HCT116 (cell line): ENCODE results near the gene CDCA4. TPM values are rescaled to one million over a fixed set of nuclear protein-coding genes. Genes with fewer than 3 reads are reported as not detected.

ENCODE experiments used
- ATAC-seq: fragments of 200-7000 bp; cut with Tn5 transposase; 2 replicates; pipeline ENCODE4 v1.9.1; 2020; ENCODE audit warnings: mild to moderate bottlenecking, moderate library complexity
- BruUV-seq: library from RNA; stranded (reverse); fragments of 400-500 nt; replicated peaks from 2 replicates; lab custom pipeline; 2021; lab: Mats Ljungman, UMichigan
- CTCF ChIA-PET: fragments of 300-600 bp; sonication (Branson Sonifier 250); formaldehyde crosslinking; loops from one replicate; lab custom pipeline; 2021; ENCODE audit warnings: antibody characterized with exemption; lab: Charles Lee
- POLR2A ChIA-PET: fragments of 300-600, 350-600 bp; sonication (Branson Sonifier 250); formaldehyde crosslinking; loops from one replicate; lab custom pipeline; 2021; ENCODE audit warnings: antibody characterized with exemption; lab: Charles Lee
- RAD21 ChIA-PET, 2 experiments: fragments of 300-600 bp; sonication (Branson Sonifier 250); formaldehyde crosslinking; loops; one replicate each; lab custom pipeline; 2023; ENCODE audit warnings: low total read pairs in 2 of 2; ENCODE audit not compliant: uncharacterized antibody in 2 of 2, unreplicated experiment in 2 of 2, low non-redundant PET in 1 of 2; lab: Charles Lee
- DNase-seq: peaks from one replicate; pipeline ENCODE4 v3.0.0-alpha.2; 2010; ENCODE audit warnings: low read depth, low spot score
- H2AFZ ChIP-seq: fragments of 200-600 bp; shearing (Covaris generic), sonication (generic); 2 replicates; pipeline ENCODE4 v1.6.1; 2017; ENCODE audit warnings: low read depth, mixed run types, mixed read lengths, antibody characterized with exemption, low read length; ENCODE audit not compliant: poor library complexity, severe bottlenecking
- H3K27ac ChIP-seq: 2 replicates; pipeline ENCODE4 v1.5.1; 2012; ENCODE audit warnings: low read depth, low read length
- H3K27me3 ChIP-seq: fragments of 200-600 bp; sonication (generic); 2 replicates; pipeline ENCODE4 v1.6.1; 2016; ENCODE audit warnings: mixed run types, low read length, mixed read lengths; ENCODE audit not compliant: insufficient read depth
- H3K36me3 ChIP-seq, 2 experiments: fragments of 200-500 bp in 1 of 2; fragments of 200-600 bp in 1 of 2; sonication (Bioruptor generic) in 1 of 2; sonication (generic) in 1 of 2; 2 replicates each; pipeline versions ENCODE4 v1.5.1 to v1.6.1; 2014 to 2016; ENCODE audit warnings: low read length in 2 of 2, inconsistent platforms in 1 of 2, mixed read lengths in 1 of 2, mixed run types in 1 of 2; ENCODE audit not compliant: insufficient read depth in 2 of 2, control insufficient read depth in 1 of 2
- H3K4me1 ChIP-seq, 2 experiments: fragments of 200-600 bp in 1 of 2; sonication (generic) in 1 of 2; 2 replicates each; pipeline versions ENCODE4 v1.5.1 to v1.6.1; 2012 to 2017; ENCODE audit warnings: low read length in 2 of 2, inconsistent platforms in 1 of 2, mild to moderate bottlenecking in 1 of 2, mixed read lengths in 1 of 2, mixed run types in 1 of 2, moderate library complexity in 1 of 2; ENCODE audit not compliant: insufficient read depth in 2 of 2, control insufficient read depth in 1 of 2
- H3K4me2 ChIP-seq: fragments of 200-600 bp; sonication (generic); 2 replicates; pipeline ENCODE4 v1.6.1; 2017; ENCODE audit warnings: mixed run types, low read length, mixed read lengths
- H3K4me3 ChIP-seq, 2 experiments: fragments of 200-600 bp in 1 of 2; sonication (generic) in 1 of 2; replicated peaks in 1 of 2; 2 replicates each; pipeline ENCODE4 v1.5.1; 2011 to 2016; ENCODE audit warnings: low read length in 2 of 2, control low read depth in 1 of 2, low read depth in 1 of 2, mild to moderate bottlenecking in 1 of 2, mixed read lengths in 1 of 2, mixed run types in 1 of 2
- H3K79me2 ChIP-seq: fragments of 200-600 bp; sonication (generic); 2 replicates; pipeline ENCODE4 v1.6.1; 2017; ENCODE audit warnings: mild to moderate bottlenecking, mixed run types, low read length, moderate library complexity, mixed read lengths; ENCODE audit not compliant: insufficient read depth
- H3K9ac ChIP-seq: fragments of 200-600 bp; sonication (generic); 2 replicates; pipeline ENCODE4 v1.6.1; 2016; ENCODE audit warnings: low read length, mixed read lengths
- H3K9me2 ChIP-seq: fragments of 200-600 bp; sonication (generic), shearing (Covaris generic); 2 replicates; pipeline ENCODE4 v1.6.1; 2017; ENCODE audit warnings: mixed run types, mild to moderate bottlenecking, moderate library complexity; ENCODE audit not compliant: insufficient read depth
- H3K9me3 ChIP-seq, 2 experiments: fragments of 200-500 bp in 1 of 2; fragments of 200-600 bp in 1 of 2; sonication (Bioruptor generic) in 1 of 2; sonication (generic) in 1 of 2; 2 replicates each; pipeline ENCODE4 v1.6.1; 2014 to 2017; ENCODE audit warnings: low read length in 2 of 2, mixed read lengths in 2 of 2, inconsistent platforms in 1 of 2, low read depth in 1 of 2, mild to moderate bottlenecking in 1 of 2, mixed run types in 1 of 2, moderate library complexity in 1 of 2; ENCODE audit not compliant: control insufficient read depth in 1 of 2, insufficient read depth in 1 of 2
- H4K20me1 ChIP-seq: fragments of 200-600 bp; sonication (generic), shearing (Covaris generic); 2 replicates; pipeline ENCODE4 v1.6.1; 2017; ENCODE audit warnings: mixed run types, mild to moderate bottlenecking, moderate library complexity; ENCODE audit not compliant: insufficient read depth
- CEBPB ChIP-seq: IDR thresholded peaks from 2 replicates; pipeline ENCODE4 v1.6.1; 2012; ENCODE audit warnings: low read depth
- EZH2 ChIP-seq: fragments of 200-600 bp; sonication (generic); IDR thresholded peaks from 2 replicates; pipeline ENCODE4 v1.6.1; 2017; ENCODE audit warnings: antibody characterized with exemption, mixed run types
- POLR2AphosphoS5 ChIP-seq: IDR thresholded peaks from 2 replicates; pipeline ENCODE4 v1.6.1; 2011; ENCODE audit warnings: mild to moderate bottlenecking, low read depth, low read length, moderate library complexity
- RAD21 ChIP-seq: IDR thresholded peaks from 2 replicates; pipeline ENCODE4 v1.6.1; 2012; ENCODE audit warnings: low read depth, mild to moderate bottlenecking
- SRF ChIP-seq: IDR thresholded peaks from 2 replicates; pipeline ENCODE4 v1.6.1; 2012; ENCODE audit warnings: low read depth
- TCF7L2 ChIP-seq: IDR thresholded peaks from 2 replicates; pipeline ENCODE4 v1.7.0; 2011; ENCODE audit warnings: borderline replicate concordance, inconsistent platforms; ENCODE audit not compliant: insufficient read depth, insufficient read length; ENCODE audit errors: extremely low read depth
- ZNF274 ChIP-seq: fragments of 200-500 bp; sonication (Bioruptor generic); IDR thresholded peaks from 2 replicates; pipeline ENCODE4 v1.6.1; 2014; ENCODE audit warnings: mild to moderate bottlenecking, low read depth, low read length, inconsistent platforms
- intact Hi-C: fragments of 100-400 bp; cut with micrococcal nuclease; formaldehyde crosslinking; loops from 2 replicates; pipeline ENCODE4 v1.10.0; 2022
- total RNA-seq: library from RNA; stranded (reverse); gene quantifications from one replicate; pipeline ENCODE4 v1.2.1, GENCODE V29; 2021; ENCODE audit not compliant: unreplicated experiment
- TF ChIP-seq, protein P1 (sequence below): IDR thresholded peaks from 2 replicates; pipeline ENCODE4 v1.6.1; 2012

The CDCA4 gene
- total RNA-seq, 1 experiment from 2014 or later = 62.4 TPM

DNA sequence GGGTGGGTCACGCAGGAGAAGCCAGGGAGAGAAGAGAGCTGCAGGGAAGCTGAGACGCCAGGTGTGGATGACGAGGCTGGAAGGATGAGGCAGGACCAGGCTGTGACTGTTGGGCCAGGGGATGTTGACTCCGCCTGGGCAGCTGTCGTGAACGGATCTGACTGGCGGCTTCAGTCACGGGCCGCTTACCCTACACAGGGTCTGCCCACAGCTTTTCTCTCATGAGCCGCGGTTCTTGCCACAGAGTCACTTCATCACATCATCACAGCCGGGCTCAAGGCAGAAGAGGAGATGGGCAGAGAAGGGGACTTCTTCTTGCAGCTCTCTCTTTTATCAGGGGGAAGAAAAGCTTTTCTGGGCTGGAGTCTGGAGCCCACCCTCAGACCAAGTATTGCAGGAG lies 27.6 kb downstream of the CDCA4 start:
- intact Hi-C loops = no loop called here
- H3K4me1 ChIP-seq = no peaks in the 10 kb centered on the region
- no peaks in the 10 kb centered on the region for H3K79me2 ChIP-seq
- ChIA-PET RAD21 (no interaction called here), POLR2A (no interaction called here)
- H3K27me3 ChIP-seq = no peaks in the 10 kb centered on the region
- H3K9ac ChIP-seq = no peak overlapping the region
- H3K36me3 ChIP-seq = peaks cover 10 to 15% of the 10 kb centered on the region in 2 experiments; a peak in 3 of 4 replicates
- DNase-seq = no peak
- H3K4me2 ChIP-seq = no peak overlapping the region
- TF ChIP-seq SRF = no peak
- TF ChIP-seq, protein P1, sequence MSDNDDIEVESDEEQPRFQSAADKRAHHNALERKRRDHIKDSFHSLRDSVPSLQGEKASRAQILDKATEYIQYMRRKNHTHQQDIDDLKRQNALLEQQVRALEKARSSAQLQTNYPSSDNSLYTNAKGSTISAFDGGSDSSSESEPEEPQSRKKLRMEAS = no peak
- no peak for TF ChIP-seq RAD21
- TF ChIP-seq EZH2 = no peak
- TF ChIP-seq CEBPB = no peak
- TF ChIP-seq ZNF274 = no peak
- no peak for TF ChIP-seq POLR2AphosphoS5
- TF ChIP-seq, all 23 proteins: peak for 0
- CTCF ChIA-PET = no interaction called here
- H3K4me3 ChIP-seq = no peak overlapping the region
- no peaks in the 10 kb centered on the region for H4K20me1 ChIP-seq
- no peaks in the 10 kb centered on the region for H3K9me3 ChIP-seq
- H2AFZ ChIP-seq = no peak overlapping the region
- ATAC-seq = no peak
- no TSS peak for BruUV-seq
- no peaks in the 10 kb centered on the region for H3K9me2 ChIP-seq
- H3K27ac ChIP-seq = no peak overlapping the region

DNA sequence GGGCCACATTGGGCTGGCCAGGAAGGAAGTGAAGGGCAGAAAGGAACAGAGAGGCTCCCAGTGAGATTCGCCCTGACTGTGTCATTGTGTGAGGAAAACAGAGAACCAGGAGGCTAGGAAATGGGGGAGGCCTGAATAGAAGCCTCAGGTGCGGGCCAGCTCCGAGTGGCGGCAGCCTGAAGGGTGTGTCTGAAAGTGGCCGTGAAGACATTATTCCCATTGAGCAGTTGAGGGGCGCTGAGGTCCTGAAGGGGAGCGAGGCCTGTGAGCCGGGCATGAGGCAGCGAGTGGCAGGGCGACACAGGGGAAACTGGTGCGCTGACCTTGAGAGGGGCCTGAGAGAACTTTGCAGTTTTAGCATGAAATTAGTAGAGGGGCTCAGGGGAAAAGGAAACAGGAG lies 28.4 kb downstream of the CDCA4 start:
- POLR2A ChIA-PET = no interaction called here

More for the DNA sequence above, 28.4 kb downstream of the CDCA4 start:
- Histone ChIP-seq H2AFZ (no peak overlapping the region), H3K79me2 (no peaks in the 10 kb centered on the region), H3K9me2 (no peaks in the 10 kb centered on the region), H3K27ac (no peak overlapping the region), H3K36me3 (peaks cover 10 to 15% of the 10 kb centered on the region in 2 experiments; a peak in 3 of 4 replicates), H3K27me3 (no peaks in the 10 kb centered on the region), H3K9ac (no peak overlapping the region), H3K9me3 (no peaks in the 10 kb centered on the region), H3K4me2 (no peak overlapping the region), H3K4me3 (no peak overlapping the region), H3K4me1 (no peaks in the 10 kb centered on the region), H4K20me1 (no peaks in the 10 kb centered on the region)
- no peak for ATAC-seq
- no TSS peak for BruUV-seq
- ChIA-PET RAD21 (no interaction called here), CTCF (no interaction called here)
- intact Hi-C loops = no loop called here
- TF ChIP-seq TCF7L2 = no peak
- no peak for DNase-seq
